GM23338 (cell line): ENCODE data around the gene GPC6.

ENCODE experiments used
- CREB1 ChIP-seq: fragments of 250-450 bp; sonication (Bioruptor Pico); IDR thresholded peaks from 2 replicates; pipeline ENCODE4 v1.5.0; 2020; ENCODE audit warnings: low read depth, mild to moderate bottlenecking, moderate library complexity
- ETS1 ChIP-seq: IDR thresholded peaks from 2 replicates; pipeline ENCODE4 v1.6.1; 2016; ENCODE audit warnings: antibody characterized with exemption
- EZH2 ChIP-seq: fragments of 200-600 bp; sonication (generic); IDR thresholded peaks from one replicate; pipeline ENCODE4 v1.8.0; 2017; ENCODE audit warnings: antibody characterized with exemption, mild to moderate bottlenecking, low read depth; ENCODE audit not compliant: unreplicated experiment
- EZH2phosphoT487 ChIP-seq: fragments of 200-600 bp; sonication (generic); IDR thresholded peaks from one replicate; pipeline ENCODE4 v1.8.1; 2018; ENCODE audit warnings: antibody characterized with exemption; ENCODE audit not compliant: unreplicated experiment
- JUNB ChIP-seq: IDR thresholded peaks from one replicate; pipeline ENCODE4 v1.6.1; 2016; ENCODE audit warnings: antibody characterized with exemption; ENCODE audit not compliant: unreplicated experiment
- NANOG ChIP-seq: IDR thresholded peaks from 2 replicates; pipeline ENCODE4 v1.6.1; 2016; ENCODE audit warnings: antibody characterized with exemption, borderline replicate concordance
- POLR2AphosphoS5 ChIP-seq: IDR thresholded peaks from 2 replicates; pipeline ENCODE4 v1.6.1; 2016; ENCODE audit warnings: antibody characterized with exemption, low read depth
- STAT1 ChIP-seq: IDR thresholded peaks from one replicate; pipeline ENCODE4 v1.6.1; 2016; ENCODE audit warnings: antibody characterized with exemption; ENCODE audit not compliant: unreplicated experiment
- ZNF114 ChIP-seq: fragments of 250-450 bp; sonication (Bioruptor Pico); IDR thresholded peaks from 2 replicates; pipeline ENCODE4 v1.5.0; 2020; ENCODE audit warnings: mild to moderate bottlenecking, moderate library complexity
- ZNF331 ChIP-seq: fragments of 250-450 bp; sonication (Bioruptor Pico); IDR thresholded peaks from 2 replicates; pipeline ENCODE4 v1.5.0; 2020; ENCODE audit warnings: low read depth, mild to moderate bottlenecking, moderate library complexity
- TF ChIP-seq, protein P1 (sequence below), 2 experiments: fragments of 200-600 bp in 1 of 2; sonication (generic) in 1 of 2; conservative IDR thresholded peaks; 2 replicates each; pipeline versions ENCODE4 v1.5.1 to v1.6.1; 2016 to 2017; ENCODE audit warnings: antibody characterized with exemption in 2 of 2, low read depth in 2 of 2, mild to moderate bottlenecking in 2 of 2, moderate library complexity in 1 of 2
- TF ChIP-seq, protein P2 (sequence below): IDR thresholded peaks from one replicate; pipeline ENCODE4 v1.6.1; 2018; ENCODE audit warnings: antibody characterized with exemption; ENCODE audit not compliant: unreplicated experiment
- TF ChIP-seq, protein P3 (sequence below): fragments of 250-450 bp; sonication (Bioruptor Pico); IDR thresholded peaks from 2 replicates; pipeline ENCODE4 v1.5.0; 2020; ENCODE audit warnings: mild to moderate bottlenecking, moderate library complexity

GRCh38 chr13:93964146-93964512, 737.5 kb downstream of the GPC6 start:
- TF ChIP-seq EZH2phosphoT487 (no peak), POLR2AphosphoS5 (no peak), CREB1 (CRISPR knock-in tag) (no peak), EZH2 (no peak), JUNB (no peak), ETS1 (no peak), ZNF331 (CRISPR knock-in tag) (no peak), STAT1 (no peak), NANOG (no peak), ZNF114 (CRISPR knock-in tag) (no peak)
- TF ChIP-seq, protein P1, sequence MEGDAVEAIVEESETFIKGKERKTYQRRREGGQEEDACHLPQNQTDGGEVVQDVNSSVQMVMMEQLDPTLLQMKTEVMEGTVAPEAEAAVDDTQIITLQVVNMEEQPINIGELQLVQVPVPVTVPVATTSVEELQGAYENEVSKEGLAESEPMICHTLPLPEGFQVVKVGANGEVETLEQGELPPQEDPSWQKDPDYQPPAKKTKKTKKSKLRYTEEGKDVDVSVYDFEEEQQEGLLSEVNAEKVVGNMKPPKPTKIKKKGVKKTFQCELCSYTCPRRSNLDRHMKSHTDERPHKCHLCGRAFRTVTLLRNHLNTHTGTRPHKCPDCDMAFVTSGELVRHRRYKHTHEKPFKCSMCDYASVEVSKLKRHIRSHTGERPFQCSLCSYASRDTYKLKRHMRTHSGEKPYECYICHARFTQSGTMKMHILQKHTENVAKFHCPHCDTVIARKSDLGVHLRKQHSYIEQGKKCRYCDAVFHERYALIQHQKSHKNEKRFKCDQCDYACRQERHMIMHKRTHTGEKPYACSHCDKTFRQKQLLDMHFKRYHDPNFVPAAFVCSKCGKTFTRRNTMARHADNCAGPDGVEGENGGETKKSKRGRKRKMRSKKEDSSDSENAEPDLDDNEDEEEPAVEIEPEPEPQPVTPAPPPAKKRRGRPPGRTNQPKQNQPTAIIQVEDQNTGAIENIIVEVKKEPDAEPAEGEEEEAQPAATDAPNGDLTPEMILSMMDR (conservative IDR thresholded peaks at IDR 0.05; ENCODE audit: low read depth in 2 of 2) = no peak
- TF ChIP-seq, protein P2, sequence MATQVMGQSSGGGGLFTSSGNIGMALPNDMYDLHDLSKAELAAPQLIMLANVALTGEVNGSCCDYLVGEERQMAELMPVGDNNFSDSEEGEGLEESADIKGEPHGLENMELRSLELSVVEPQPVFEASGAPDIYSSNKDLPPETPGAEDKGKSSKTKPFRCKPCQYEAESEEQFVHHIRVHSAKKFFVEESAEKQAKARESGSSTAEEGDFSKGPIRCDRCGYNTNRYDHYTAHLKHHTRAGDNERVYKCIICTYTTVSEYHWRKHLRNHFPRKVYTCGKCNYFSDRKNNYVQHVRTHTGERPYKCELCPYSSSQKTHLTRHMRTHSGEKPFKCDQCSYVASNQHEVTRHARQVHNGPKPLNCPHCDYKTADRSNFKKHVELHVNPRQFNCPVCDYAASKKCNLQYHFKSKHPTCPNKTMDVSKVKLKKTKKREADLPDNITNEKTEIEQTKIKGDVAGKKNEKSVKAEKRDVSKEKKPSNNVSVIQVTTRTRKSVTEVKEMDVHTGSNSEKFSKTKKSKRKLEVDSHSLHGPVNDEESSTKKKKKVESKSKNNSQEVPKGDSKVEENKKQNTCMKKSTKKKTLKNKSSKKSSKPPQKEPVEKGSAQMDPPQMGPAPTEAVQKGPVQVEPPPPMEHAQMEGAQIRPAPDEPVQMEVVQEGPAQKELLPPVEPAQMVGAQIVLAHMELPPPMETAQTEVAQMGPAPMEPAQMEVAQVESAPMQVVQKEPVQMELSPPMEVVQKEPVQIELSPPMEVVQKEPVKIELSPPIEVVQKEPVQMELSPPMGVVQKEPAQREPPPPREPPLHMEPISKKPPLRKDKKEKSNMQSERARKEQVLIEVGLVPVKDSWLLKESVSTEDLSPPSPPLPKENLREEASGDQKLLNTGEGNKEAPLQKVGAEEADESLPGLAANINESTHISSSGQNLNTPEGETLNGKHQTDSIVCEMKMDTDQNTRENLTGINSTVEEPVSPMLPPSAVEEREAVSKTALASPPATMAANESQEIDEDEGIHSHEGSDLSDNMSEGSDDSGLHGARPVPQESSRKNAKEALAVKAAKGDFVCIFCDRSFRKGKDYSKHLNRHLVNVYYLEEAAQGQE = no peak
- TF ChIP-seq, protein P3, sequence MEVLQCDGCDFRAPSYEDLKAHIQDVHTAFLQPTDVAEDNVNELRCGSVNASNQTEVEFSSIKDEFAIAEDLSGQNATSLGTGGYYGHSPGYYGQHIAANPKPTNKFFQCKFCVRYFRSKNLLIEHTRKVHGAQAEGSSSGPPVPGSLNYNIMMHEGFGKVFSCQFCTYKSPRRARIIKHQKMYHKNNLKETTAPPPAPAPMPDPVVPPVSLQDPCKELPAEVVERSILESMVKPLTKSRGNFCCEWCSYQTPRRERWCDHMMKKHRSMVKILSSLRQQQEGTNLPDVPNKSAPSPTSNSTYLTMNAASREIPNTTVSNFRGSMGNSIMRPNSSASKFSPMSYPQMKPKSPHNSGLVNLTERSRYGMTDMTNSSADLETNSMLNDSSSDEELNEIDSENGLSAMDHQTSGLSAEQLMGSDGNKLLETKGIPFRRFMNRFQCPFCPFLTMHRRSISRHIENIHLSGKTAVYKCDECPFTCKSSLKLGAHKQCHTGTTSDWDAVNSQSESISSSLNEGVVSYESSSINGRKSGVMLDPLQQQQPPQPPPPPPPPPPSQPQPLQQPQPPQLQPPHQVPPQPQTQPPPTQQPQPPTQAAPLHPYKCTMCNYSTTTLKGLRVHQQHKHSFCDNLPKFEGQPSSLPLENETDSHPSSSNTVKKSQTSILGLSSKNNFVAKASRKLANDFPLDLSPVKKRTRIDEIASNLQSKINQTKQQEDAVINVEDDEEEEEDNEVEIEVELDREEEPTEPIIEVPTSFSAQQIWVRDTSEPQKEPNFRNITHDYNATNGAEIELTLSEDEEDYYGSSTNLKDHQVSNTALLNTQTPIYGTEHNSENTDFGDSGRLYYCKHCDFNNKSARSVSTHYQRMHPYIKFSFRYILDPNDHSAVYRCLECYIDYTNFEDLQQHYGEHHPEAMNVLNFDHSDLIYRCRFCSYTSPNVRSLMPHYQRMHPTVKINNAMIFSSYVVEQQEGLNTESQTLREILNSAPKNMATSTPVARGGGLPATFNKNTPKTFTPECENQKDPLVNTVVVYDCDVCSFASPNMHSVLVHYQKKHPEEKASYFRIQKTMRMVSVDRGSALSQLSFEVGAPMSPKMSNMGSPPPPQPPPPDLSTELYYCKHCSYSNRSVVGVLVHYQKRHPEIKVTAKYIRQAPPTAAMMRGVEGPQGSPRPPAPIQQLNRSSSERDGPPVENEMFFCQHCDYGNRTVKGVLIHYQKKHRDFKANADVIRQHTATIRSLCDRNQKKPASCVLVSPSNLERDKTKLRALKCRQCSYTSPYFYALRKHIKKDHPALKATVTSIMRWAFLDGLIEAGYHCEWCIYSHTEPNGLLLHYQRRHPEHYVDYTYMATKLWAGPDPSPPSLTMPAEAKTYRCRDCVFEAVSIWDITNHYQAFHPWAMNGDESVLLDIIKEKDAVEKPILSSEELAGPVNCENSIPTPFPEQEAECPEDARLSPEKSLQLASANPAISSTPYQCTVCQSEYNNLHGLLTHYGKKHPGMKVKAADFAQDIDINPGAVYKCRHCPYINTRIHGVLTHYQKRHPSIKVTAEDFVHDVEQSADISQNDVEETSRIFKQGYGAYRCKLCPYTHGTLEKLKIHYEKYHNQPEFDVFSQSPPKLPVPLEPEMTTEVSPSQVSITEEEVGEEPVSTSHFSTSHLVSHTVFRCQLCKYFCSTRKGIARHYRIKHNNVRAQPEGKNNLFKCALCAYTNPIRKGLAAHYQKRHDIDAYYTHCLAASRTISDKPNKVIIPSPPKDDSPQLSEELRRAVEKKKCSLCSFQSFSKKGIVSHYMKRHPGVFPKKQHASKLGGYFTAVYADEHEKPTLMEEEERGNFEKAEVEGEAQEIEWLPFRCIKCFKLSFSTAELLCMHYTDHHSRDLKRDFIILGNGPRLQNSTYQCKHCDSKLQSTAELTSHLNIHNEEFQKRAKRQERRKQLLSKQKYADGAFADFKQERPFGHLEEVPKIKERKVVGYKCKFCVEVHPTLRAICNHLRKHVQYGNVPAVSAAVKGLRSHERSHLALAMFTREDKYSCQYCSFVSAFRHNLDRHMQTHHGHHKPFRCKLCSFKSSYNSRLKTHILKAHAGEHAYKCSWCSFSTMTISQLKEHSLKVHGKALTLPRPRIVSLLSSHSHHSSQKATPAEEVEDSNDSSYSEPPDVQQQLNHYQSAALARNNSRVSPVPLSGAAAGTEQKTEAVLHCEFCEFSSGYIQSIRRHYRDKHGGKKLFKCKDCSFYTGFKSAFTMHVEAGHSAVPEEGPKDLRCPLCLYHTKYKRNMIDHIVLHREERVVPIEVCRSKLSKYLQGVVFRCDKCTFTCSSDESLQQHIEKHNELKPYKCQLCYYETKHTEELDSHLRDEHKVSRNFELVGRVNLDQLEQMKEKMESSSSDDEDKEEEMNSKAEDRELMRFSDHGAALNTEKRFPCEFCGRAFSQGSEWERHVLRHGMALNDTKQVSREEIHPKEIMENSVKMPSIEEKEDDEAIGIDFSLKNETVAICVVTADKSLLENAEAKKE (CRISPR knock-in tag) = no peak
